OCI-LY3 (cell line): Measurements from ENCODE around the gene DHPS.

Experiments used
- H2AFZ ChIP-seq: fragments of 200-600, 300-600 bp; shearing (Covaris generic); 2 replicates; pipeline ENCODE4 v1.6.0; 2014; ENCODE audit warnings: antibody characterized with exemption, low read depth, low read length
- H3K27ac ChIP-seq: fragments of 200-600, 300-600 bp; sonication (generic); 2 replicates; pipeline ENCODE4 v1.5.1; 2014; ENCODE audit warnings: mild to moderate bottlenecking, low read length, moderate library complexity, mixed read lengths
- H3K27me3 ChIP-seq: fragments of 200-600, 300-600 bp; sonication (generic); 2 replicates; pipeline ENCODE4 v1.6.1; 2014; ENCODE audit warnings: low read depth, low read length, mixed read lengths
- H3K36me3 ChIP-seq: fragments of 200-600, 300-600 bp; sonication (generic); replicated peaks from 2 replicates; pipeline ENCODE3; 2014; ENCODE audit warnings: low read depth, low read length, mixed read lengths
- H3K4me1 ChIP-seq: fragments of 300-600, 200-600 bp; sonication (generic); 2 replicates; pipeline ENCODE4 v1.6.1; 2014; ENCODE audit warnings: low read length, mixed read lengths
- H3K4me2 ChIP-seq: fragments of 200-600, 300-600 bp; sonication (generic); 2 replicates; pipeline ENCODE4 v1.6.1; 2014; ENCODE audit warnings: low read length, mixed read lengths
- H3K4me3 ChIP-seq: fragments of 300-600, 200-600 bp; sonication (generic); 2 replicates; pipeline ENCODE4 v1.5.1; 2014; ENCODE audit warnings: antibody characterized with exemption, mild to moderate bottlenecking, low read length, moderate library complexity
- H3K79me2 ChIP-seq: fragments of 300-600, 200-600 bp; shearing (Covaris generic); 2 replicates; pipeline ENCODE4 v1.6.1; 2014; ENCODE audit warnings: mild to moderate bottlenecking, low read length, mixed read lengths
- H3K9ac ChIP-seq: fragments of 300-600, 200-600 bp; shearing (Covaris generic); 2 replicates; pipeline ENCODE4 v1.6.0; 2014; ENCODE audit warnings: mild to moderate bottlenecking, low read length, moderate library complexity
- H3K9me3 ChIP-seq: fragments of 200-600, 300-600 bp; shearing (Covaris generic); 2 replicates; pipeline ENCODE4 v1.6.1; 2014; ENCODE audit warnings: low read length, mixed read lengths; ENCODE audit not compliant: insufficient read depth
- H4K20me1 ChIP-seq: fragments of 200-600, 300-600 bp; sonication (generic); 2 replicates; pipeline ENCODE4 v1.6.1; 2016; ENCODE audit warnings: low read length, mixed read lengths; ENCODE audit not compliant: insufficient read depth
- CTCF ChIP-seq: fragments of 200-600, 300-600 bp; sonication (generic); IDR thresholded peaks from 2 replicates; pipeline ENCODE4 v1.5.1; 2014; ENCODE audit warnings: antibody characterized with exemption, low read length, low read depth
- EZH2phosphoT487 ChIP-seq: fragments of 200-600 bp; shearing (Covaris generic); IDR thresholded peaks from 2 replicates; pipeline ENCODE4 v1.6.1; 2018; ENCODE audit warnings: antibody characterized with exemption, mixed run types, low read depth

DHPS gene

GRCh38 chr19:12636631-12637030 is 45.0 kb downstream of the DHPS start:
- Histone ChIP-seq H3K79me2 (no peaks in the 10 kb centered on the region), H3K9ac (no peak overlapping the region), H3K36me3 (peaks cover 57% of the 10 kb centered on the region), H3K4me2 (no peak overlapping the region), H3K9me3 (no peaks in the 10 kb centered on the region), H3K4me1 (no peaks in the 10 kb centered on the region), H3K4me3 (no peak overlapping the region), H4K20me1 (no peaks in the 10 kb centered on the region), H3K27me3 (no peaks in the 10 kb centered on the region), H3K27ac (no peak overlapping the region), H2AFZ (no peak overlapping the region)
- TF ChIP-seq CTCF (no peak), EZH2phosphoT487 (no peak)

DNA sequence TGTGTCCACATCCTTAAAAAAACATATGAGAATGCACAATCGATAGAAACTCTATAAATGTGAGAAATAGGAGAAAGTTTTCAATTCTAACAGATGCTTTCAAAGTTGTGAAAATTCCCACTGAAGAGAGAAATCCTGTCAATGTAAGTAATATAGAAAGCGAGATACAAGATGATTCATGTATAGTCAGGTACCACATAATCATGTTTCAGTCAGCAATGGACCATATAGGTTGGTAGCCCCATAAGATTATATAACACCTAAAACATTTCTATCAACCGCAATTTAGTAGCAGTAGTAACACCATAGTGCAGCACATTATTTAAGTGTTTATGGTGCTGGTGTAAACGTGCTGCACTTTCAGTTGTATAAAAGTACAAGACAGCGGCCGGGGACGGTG is 52.5 kb downstream of the DHPS start:
- Histone ChIP-seq H3K9me3 (peaks cover 19% of the 10 kb centered on the region), H3K4me1 (peaks cover 5% of the 10 kb centered on the region; the same call in 1 of the 2 replicates), H3K79me2 (no peaks in the 10 kb centered on the region), H3K27ac (no peak overlapping the region), H3K9ac (no peak overlapping the region), H3K4me3 (no peak overlapping the region), H3K36me3 (peaks cover 66% of the 10 kb centered on the region), H4K20me1 (no peaks in the 10 kb centered on the region), H3K27me3 (no peaks in the 10 kb centered on the region), H2AFZ (no peak overlapping the region), H3K4me2 (no peak overlapping the region)
- TF ChIP-seq CTCF (no peak), EZH2phosphoT487 (no peak)

DNA sequence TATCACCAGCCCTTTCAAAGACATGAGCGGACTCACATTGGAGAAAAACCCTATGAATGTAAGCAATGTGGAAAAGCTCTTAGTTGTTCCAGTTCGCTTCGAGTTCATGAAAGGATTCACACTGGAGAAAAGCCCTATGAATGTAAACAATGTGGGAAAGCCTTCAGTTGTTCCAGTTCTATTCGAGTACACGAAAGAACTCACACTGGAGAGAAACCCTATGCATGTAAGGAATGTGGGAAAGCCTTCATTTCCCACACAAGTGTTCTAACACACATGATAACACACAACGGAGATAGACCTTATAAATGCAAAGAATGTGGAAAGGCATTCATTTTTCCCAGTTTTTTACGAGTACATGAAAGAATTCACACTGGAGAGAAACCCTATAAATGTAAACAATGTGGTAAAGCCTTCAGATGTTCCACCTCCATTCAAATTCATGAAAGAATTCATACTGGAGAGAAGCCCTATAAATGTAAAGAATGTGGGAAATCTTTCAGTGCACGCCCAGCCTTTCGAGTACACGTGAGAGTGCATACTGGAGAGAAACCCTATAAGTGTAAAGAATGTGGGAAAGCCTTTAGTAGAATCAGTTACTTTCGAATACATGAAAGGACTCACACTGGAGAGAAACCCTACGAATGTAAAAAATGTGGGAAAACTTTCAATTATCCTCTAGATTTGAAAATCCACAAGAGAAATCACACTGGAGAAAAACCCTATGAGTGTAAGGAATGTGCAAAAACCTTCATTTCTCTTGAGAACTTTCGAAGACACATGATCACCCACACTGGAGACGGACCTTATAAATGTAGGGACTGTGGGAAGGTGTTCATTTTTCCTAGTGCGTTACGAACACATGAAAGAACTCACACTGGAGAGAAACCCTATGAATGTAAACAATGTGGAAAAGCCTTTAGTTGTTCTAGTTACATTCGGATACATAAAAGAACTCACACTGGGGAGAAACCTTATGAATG is 53.3 kb downstream of the DHPS start:
- H3K9me3 ChIP-seq: peaks cover 19% of the 10 kb centered on the region
- peaks cover 61% of the 10 kb centered on the region for H3K36me3 ChIP-seq
- no peak overlapping the region for H3K4me3 ChIP-seq

More for the DNA sequence above, 53.3 kb downstream of the DHPS start:
- Histone ChIP-seq H3K9ac (no peak overlapping the region), H3K79me2 (no peaks in the 10 kb centered on the region), H3K27ac (no peak overlapping the region), H2AFZ (no peak overlapping the region), H3K27me3 (no peaks in the 10 kb centered on the region), H3K4me2 (no peak overlapping the region), H4K20me1 (peaks cover 3% of the 10 kb centered on the region; the same call in 1 of the 2 replicates), H3K4me1 (peaks cover 5% of the 10 kb centered on the region; the same call in 1 of the 2 replicates)
- no peak for TF ChIP-seq EZH2phosphoT487
- TF ChIP-seq CTCF: no peak
